GM21390 (cell line): ENCODE results near the gene ATF7IP.

Experiments
- ATAC-seq: cut with Tn5 transposase; IDR thresholded peaks from one replicate; pipeline ENCODE4 v1.9.1; 2021; ENCODE audit not compliant: unreplicated experiment

Gene ATF7IP

DNA sequence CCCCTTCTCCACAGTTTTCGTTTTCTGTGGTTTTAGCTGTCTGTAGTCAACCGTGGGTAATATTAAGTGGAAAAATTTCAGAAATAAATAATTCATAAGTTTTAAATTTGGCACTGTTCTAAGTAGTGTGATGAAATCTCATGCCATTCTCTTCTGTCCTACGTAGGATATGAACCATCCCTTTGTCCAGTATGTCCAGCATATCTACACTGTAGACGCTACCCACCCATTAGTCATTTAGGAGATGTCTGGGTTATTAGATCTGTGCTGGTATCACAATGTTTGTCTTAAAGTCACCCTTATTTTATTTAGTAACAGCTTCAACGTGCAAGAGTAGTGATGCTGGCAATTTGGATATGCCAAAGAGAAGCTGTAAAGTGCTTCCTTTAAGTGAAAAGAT, 44.7 kb downstream of the ATF7IP start:
- no peak for ATAC-seq

DNA sequence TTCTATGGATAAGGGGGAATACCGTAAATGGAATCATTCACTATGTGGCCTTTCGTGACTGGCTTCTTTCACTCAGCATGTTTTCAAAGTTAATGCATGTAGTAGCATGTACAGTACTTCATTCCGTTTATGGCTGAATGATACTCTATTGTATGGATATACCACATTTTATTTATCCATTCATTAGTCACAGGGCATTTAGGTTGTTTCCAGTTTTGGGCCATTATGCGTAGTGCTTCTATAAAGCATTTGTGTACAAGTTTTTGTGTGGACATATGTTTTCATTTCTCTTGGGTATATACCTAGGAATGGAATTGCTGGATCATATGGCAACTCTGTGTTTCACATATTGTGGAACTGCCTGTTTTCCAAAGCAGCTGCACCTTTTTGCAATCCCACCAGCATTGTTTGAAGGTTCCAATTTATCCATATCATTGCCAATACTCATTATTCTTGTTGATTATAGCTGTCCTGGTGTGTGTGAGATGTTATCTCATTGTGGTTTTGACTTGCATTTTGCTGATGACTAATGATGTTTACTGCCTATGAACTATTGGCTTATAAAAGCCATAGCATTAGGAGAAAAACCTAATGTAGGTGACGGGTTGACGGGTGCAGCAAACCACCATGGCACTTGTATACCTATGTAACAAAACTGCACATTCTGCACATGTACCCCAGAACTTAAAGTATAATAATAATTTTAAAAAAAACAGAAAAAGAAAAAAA, 45.5 kb downstream of the ATF7IP start:
- no peak for ATAC-seq

DNA sequence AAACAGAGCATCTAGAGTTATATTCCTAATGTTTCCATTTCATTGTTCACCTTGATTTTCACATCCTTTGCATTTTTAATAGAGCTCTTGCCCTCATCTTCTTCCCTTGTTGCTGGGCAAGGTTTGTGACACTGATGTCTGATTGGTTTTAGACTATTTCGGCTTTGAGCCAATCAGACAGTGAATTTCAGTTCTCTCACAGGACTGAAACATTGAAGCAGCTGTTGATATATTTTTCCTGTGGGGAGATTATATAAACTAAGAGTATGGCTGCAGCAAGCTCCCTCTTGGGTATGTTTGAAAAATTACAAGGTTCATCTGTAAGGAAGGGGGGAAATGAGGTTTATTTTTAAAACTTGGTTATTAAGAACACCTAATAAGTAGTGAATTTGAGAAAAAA, 51.2 kb downstream of the ATF7IP start:
- no peak for ATAC-seq

DNA sequence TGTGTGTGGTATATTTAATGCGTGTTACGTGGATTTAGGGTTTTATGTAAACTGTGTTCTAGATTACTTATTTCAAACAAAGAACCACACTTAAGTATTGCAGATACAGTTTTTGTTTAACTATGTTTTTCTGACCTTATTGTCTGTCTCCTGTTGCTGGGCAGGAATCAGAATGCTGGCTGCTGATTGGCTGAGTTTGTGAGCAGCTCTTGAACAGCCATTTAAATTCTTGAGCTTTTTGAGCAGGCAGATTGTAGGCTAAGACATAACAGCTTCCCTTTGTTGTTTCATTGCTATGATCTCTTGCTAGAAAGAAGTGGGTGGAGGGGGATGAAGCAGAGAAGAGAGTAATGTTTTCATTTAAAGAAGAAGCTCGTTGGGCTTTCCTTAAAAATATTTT, 52.2 kb downstream of the ATF7IP start:
- no peak for ATAC-seq

DNA sequence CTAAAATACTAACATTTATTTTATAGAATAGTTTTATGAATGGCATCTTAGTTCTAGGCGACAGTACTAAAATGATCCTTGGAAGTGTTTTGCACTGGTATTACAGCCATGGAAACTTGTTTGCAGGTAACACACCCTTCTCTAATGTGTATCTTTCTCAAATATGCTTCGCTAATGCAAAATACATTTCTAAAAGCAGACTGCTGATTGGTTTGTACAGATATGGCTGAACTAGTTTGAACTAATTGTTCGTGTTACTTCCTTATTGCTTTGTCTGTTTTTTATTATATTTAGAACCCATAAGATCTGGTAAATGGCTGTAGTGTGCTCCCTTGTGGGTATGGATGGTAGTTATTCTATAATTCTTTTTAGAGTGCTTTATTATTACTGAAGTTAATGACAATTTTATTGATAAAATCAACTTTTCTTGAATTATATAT, 53.0 kb downstream of the ATF7IP start:
- no peak for ATAC-seq

DNA sequence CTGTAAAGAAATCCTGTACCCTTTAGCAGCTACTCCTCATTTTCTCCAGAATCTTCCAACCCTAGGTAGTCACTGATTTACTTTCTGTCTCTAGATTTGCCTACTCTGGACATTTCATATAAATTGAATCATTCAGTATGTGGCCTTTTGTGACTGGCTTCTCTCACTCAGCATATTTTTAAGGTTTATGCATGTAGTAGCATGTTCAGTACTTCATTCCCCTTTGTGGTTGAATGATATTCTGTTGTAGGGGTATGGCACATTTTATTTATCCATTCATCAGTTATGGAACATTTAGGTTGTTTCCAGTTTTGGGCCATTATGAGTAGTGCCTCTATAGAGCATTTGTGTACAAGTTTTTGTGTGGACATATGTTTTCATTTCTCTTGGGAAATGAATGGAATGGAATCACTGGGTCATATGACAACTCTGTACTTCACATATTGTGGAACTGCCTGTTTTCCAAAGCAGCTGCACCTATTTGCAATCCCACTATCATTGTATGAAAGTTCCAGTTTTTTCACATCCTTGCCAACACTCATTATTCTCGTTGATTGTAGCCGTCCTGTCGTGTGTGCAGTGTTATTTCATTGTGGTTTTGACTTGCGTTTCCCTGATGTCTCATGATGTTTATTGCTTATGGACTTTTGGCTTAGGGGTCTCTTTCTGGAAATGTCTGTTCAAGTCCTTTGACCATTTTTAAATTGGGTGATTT, 57.2 kb downstream of the ATF7IP start:
- ATAC-seq, result no peak

DNA sequence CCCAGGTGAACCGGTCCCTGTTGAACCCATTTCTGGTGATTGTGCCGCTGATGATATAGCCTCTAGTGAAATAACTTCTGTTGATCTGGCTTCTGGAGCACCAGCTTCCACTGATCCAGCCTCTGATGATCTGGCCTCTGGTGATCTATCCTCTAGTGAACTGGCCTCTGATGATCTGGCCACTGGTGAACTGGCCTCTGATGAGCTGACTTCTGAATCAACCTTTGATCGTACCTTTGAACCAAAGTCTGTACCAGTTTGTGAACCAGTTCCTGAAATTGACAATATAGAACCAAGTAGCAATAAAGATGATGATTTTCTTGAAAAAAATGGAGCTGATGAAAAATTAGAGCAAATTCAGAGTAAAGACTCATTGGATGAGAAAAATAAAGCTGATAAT, 59.1 kb downstream of the ATF7IP start:
- no peak for ATAC-seq

DNA sequence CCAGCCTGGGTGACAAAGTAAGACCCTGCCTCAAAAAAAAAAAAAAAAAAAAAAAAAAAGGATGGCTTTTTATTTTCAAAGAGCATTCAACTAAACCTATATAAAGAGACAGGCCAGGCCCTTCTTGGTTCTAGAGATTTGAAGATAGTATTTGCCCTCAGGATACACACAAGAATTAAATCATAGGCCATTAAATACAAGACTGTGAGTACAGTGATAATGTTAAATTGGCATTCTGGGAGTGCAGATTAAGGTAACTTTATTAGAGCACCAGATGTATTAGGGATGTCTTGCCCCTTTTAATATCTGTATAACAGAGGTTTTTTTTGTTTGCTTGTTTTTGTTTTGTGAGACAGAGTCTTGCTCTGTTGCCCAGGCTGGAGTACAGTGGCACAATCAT, 61.3 kb downstream of the ATF7IP start:
- no peak for ATAC-seq

DNA sequence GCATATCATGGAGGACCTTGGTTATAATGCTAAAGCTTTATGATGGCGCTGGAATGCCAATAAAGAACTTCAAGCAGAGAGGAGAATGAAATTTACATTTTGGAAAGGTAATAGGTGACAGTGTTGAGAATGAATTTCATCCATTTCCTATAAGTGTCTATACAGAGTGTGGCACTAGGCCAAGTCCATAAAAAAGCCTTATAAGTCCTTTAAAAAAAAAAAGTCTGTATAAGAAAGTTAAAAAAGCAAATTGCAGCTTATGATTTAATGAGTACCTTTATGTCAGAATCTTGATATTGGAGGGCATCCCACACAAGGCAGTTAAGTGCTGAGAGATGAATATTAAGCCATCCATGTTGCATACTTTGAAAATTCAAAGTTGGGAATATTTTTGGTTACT, 62.4 kb downstream of the ATF7IP start:
- ATAC-seq, result no peak

DNA sequence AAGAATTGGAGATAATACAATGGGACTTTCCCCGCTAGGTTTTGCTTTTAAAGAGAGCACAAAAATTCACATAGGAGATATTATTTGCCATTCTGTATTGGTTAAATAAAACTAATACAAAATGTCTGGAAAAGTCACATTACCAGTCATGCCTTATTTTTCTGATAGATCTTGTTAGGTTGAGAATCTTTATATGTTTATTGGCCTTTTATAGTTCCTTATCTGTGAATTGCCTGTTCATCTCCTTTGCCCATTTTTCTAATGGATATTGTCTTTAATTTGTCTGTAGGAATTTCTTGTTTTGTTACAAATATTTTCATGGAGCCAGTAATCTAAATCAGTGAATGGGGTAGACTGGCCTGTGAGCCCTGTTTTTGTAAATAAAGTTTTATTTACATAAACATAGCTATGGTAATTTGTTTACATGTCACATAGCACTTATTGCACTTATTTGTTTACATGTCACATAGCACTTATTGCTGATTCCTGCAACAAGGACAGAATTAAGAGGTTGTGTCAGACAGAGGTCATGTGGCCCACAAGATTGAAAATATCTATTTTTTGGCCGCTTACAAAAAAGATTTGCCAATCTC, 65.0 kb downstream of the ATF7IP start:
- no peak for ATAC-seq

DNA sequence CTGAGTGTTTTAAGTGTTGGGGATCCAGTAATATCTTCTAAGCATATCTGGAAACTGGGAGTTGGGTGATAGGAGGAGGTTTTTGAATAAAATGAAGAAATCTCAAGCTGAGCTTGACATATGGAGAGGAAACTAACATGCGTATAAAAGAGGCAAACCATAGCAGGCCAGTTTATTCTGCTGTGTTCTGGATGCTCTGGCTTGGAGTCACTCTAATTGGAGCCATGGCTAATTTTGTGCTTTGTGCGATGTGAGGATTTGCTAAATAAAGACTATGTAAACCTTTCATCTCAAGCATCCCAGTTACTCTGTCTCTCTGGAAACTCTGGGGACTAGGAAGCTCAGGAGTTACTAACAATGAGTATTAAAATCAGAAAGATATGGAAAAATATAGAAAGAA, 66.5 kb downstream of the ATF7IP start:
- ATAC-seq, result no peak

DNA sequence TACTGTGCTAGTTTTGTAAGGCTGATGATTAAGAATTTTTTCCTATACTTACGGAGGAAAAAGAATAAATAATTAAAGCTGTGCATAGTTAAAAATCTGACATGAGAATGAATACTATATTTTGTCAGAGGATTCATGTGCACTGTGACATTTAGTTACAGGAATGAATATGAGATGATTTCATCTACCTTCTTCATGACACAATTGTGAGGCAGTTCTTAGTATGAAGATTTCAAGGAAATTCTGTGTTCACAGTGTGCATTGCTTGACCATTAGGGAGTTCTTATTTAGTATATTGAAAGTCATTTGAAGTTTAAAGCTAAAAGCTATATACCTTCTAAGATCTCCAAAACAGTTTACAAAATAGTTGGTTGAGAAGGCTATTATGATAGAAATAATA, 70.1 kb downstream of the ATF7IP start:
- no peak for ATAC-seq

DNA sequence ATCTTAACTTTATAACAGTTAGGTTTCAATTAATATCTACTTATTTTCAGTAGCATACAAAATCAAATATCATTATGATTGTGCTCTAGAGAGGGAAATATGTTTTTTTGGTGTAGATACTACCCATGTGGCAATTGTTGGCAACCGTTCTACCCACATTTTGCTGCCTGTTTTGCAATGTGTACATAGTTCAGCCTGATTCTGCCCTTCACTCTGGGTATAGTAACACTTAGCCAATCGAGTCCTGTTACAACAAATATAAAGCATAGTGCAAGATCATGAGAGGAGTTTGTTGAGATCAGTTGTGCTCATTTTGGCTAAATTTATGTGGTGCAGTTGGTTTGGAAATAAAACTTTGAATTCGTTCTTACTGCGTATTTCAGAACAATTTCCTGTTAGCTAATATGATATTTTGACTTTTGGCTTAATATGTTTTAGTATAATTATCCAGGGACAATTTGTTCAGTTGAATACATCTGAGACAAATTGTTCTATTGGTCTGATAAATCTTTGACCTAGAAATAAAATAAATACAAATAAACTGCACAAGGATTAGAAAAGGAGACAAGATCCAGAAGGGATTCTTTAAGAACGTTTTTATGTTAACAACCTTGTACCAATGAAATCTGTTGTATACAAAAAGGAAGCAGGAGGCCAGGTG, 76.9 kb downstream of the ATF7IP start:
- no peak for ATAC-seq

DNA sequence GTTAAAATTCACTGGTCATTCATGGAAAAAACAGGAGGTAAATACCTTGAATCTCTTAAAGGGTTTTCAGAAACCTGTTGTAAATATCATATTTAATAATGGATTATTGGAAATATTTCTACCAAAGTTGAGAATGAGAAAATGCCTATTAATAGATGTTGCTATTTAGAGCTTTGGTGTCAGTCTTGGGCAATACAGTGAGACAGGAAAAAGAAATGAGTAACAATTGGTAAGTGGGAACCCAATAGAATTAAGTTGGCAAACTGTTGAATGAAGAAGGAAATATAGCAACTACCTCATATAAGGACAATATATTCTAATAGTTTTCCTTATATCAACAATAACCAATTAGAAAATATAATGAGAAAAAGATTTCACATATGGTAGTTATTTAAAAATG, 78.0 kb downstream of the ATF7IP start:
- ATAC-seq, result no peak

DNA sequence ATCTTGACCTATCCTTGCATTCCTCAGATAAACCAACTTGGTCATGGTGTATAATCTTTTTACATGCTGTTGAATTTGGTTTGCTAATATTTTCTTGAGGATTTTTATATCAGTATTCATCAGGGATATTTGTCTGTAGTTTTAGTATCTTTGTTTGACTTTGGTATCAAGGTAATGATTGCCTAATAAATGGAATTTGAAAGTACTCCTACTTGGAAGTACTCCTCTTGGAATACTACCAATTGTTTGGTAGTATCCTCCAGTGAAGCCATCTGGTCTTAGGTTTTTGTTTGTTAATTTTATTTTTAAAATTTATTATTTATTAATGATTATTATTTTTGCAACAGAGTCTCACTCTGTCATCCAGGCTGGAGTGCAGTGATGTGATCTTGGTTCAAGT, 85.0 kb downstream of the ATF7IP start:
- ATAC-seq, result no peak

DNA sequence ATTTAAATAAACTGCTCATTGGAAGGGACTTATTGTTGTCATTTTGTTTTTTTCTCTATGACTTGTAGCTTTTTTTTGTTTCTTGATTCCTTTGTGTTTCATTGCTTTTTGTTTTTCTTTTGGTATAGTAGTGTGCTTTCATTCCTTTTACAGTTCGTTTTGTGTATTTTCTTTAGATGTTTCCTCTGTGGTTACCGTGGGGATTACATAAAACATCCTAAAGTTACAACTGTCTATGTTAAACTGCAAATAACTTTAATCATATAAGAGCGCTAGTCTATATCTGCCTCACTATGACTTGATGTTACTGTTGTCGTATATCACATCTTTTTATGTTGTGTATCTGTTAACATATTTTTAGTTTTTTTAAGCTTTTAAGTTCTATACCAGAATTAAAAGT, 86.9 kb downstream of the ATF7IP start:
- ATAC-seq, result no peak

DNA sequence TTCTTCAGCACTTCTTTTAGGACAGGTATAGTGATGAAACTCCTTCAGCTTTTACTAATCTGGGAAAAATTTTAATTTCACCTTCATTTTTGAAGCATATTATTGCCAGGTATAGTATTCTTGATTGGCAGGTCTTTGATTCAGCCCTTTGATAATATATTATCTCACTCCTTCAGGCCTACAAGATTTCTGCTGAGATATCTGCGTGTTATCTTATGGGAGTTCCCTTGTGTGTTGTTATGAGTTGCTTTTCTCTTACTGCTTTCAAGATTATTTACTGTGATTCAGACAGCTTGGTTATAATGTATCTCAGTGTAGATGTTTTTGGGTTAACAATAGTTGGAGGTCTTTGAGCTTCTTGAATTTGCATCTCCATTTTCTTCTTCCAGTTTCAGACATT, 87.4 kb downstream of the ATF7IP start:
- ATAC-seq, result no peak

DNA sequence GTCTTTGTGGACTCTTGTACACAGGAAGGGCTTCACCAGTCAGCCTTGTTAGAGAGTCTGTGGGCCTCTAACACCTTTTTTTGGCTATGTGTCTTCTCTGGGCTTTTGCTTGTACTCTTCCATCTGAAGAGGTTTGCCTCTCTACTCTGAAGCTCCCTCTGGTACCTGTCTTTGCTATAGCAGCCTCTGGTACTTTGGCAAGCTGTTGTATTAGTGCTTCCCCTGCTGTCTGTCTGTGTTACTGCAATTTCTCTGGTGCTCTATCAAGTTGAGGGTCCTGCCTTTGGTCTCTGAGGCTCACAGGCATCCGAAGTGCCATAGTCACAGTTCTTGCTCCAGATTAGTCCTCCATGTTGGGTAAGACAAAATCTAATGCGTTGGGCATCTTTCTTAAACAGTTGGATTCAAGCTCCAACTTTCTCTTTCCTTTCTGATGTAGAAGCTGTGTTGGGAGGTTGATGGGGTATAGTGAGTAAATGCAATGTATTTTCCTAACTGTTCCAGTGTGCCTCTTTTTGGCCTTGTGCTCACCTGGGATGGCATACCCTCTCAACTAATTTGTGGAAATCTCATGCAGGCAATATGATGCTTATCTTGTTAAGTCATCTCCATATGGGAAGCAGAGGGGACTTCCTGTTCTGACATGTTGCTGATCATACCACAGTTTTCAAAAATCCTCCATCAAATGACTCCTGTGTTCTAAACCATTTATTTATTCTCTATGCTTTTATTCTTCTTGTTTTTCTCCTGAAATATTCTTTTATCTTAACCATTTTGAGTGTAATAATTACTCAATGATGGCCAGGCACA, 88.8 kb downstream of the ATF7IP start:
- peak; percentile 57 for ATAC-seq

DNA sequence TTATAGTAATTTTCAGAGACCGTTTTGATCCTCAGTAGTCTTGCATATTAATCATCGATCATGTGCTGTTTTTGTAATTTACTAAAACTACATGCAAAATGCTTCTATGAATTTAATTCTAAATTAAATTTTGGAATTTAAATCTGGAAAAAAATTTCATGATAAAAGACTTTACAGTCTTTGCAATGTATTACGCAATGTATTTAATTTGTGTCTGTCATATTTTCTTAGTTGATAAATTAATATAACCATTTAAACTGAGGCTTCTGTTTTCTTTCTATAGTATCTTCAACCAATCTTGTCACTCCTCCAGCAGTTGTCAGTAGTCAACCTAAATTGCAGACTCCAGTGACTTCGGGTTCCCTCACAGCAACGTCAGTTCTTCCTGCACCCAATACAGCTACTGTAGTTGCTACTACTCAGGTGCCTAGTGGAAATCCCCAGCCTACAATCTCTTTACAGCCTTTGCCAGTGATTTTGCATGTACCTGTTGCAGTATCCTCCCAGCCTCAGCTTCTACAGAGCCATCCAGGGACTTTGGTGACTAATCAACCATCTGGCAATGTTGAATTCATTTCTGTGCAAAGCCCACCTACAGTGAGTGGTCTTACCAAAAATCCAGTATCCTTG, 94.8 kb downstream of the ATF7IP start:
- ATAC-seq, result no peak

DNA sequence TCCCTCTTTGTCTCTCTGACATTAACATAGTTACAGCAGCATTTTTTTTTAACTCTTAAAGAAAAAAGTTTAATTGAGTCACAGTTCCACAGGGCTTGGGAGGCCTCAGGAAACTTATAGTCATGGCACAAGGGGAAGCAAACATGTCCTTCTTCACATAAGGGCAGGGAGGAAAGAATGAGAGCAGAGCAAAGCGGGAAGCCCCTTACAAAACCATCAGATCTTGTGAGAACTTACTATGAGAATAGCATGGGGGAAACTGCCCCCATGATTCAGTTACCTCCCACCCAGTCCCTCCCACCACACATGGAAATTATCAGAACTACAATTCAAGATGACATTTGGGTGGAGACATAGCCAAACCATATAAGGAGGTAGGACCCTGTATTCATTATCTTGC, 106.0 kb downstream of the ATF7IP start:
- no peak for ATAC-seq
